Immature natural killer cell (primary cell): ENCODE measurements around the gene NDUFAB1. TPM values are rescaled to one million over a fixed set of nuclear protein-coding genes. Genes with fewer than 3 reads are reported as not detected.
"Not testable (repeated sequence)": the region's sequence is repeated elsewhere in the genome, so short reads cannot be mapped to it uniquely, and the experiment has no call there.

Experiments
- DNase-seq, 3 donors: peaks; one replicate each; pipeline ENCODE4 v3.0.0; 2022; ENCODE audit warnings: mixed read lengths in 1 of 3
- H3K27ac Mint-ChIP-seq, 6 donors: one replicate each; pipeline ENCODE4 v1.8.0; 2020; ENCODE audit warnings: mixed read lengths in 6 of 6, mild to moderate bottlenecking in 5 of 6, inconsistent platforms in 4 of 6, moderate library complexity in 3 of 6
- H3K27me3 Mint-ChIP-seq, 3 donors: one replicate each; pipeline ENCODE4 v1.8.0; 2020 to 2021; ENCODE audit warnings: low read depth in 3 of 3, mild to moderate bottlenecking in 3 of 3, mixed read lengths in 3 of 3, moderate library complexity in 3 of 3, inconsistent platforms in 1 of 3
- H3K36me3 Mint-ChIP-seq, 3 donors: one replicate each; pipeline ENCODE4 v1.8.0; 2020; ENCODE audit warnings: mixed read lengths in 3 of 3, inconsistent platforms in 2 of 3, mild to moderate bottlenecking in 2 of 3
- H3K4me1 Mint-ChIP-seq, 2 donors: one replicate each; pipeline ENCODE4 v1.8.0; 2020; ENCODE audit warnings: inconsistent platforms in 2 of 2, mild to moderate bottlenecking in 2 of 2, mixed read lengths in 2 of 2, moderate library complexity in 1 of 2
- H3K4me3 Mint-ChIP-seq, 5 donors: one replicate each; pipeline ENCODE4 v1.8.0; 2020; ENCODE audit warnings: mild to moderate bottlenecking in 5 of 5, mixed read lengths in 5 of 5, inconsistent platforms in 3 of 5, moderate library complexity in 3 of 5
- H3K9me3 Mint-ChIP-seq, 6 donors: one replicate each; pipeline ENCODE4 v1.8.0; 2020; ENCODE audit warnings: mild to moderate bottlenecking in 6 of 6, mixed read lengths in 6 of 6, inconsistent platforms in 4 of 6, moderate library complexity in 3 of 6
- polyA plus RNA-seq, 3 donors: library from polyadenylated mRNA; unstranded; fragments of 300-500 nt; fragmentation: Illumina TruSeq; gene quantifications; one replicate each; pipeline ENCODE4 v1.2.3, GENCODE V29; 2021

NDUFAB1 gene
- 100 to 1,000 TPM; 182 to 257 (median 231) TPM for polyA plus RNA-seq

- H3K4me1 Mint-ChIP-seq = peaks cover 24 to 32% of the 10 kb centered on the region in 2 donors
- H3K9me3 Mint-ChIP-seq = no peaks in the 10 kb centered on the region
- peak within 1 kb of the TSS in 5 of 6 donors; percentile 68 to 83 (median 77) for H3K27ac Mint-ChIP-seq
- peak within 1 kb of the TSS; percentile 78 to 87 (median 81) for H3K4me3 Mint-ChIP-seq
- peaks cover 0 to 7% (median 0%) of the 10 kb centered on the region in 3 donors for H3K27me3 Mint-ChIP-seq
- peak; percentile 86 to 87 (median 86) for DNase-seq
- peaks cover 0 to 12% (median 0%) of the 10 kb centered on the region in 3 donors for H3K36me3 Mint-ChIP-seq
These were observed at the start of gene NDUFAB1 for GRCh38 chr16:23595951-23596720. Gene NDUFAB1, minus strand, starts transcription at chr16:23596316. Its CDS starts 26 bp downstream, at chr16:23596290.

GRCh38 chr16:23642246-23642774, 46.2 kb upstream of the NDUFAB1 start:
- H3K27me3 Mint-ChIP-seq = peaks cover 2 to 16% (median 5%) of the 10 kb centered on the region in 3 donors
- peaks cover 9 to 16% (median 10%) of the 10 kb centered on the region in 3 donors for H3K36me3 Mint-ChIP-seq
- H3K9me3 Mint-ChIP-seq = no peaks in the 10 kb centered on the region
- H3K27ac Mint-ChIP-seq = peak overlapping the region; percentile 93 to 98 (median 97)
- peak overlapping the region; percentile 99 to 100 (median 99) for H3K4me3 Mint-ChIP-seq
- peaks cover 45 to 62% of the 10 kb centered on the region in 2 donors for H3K4me1 Mint-ChIP-seq
- DNase-seq = no peak

- DNase-seq = peak; percentile 84 to 87 (median 85)
- Mint-ChIP-seq H3K27ac (peak within 1 kb of the TSS; percentile 93 to 98 (median 97)), H3K4me1 (peaks cover 39 to 52% of the 10 kb centered on the region in 2 donors), H3K4me3 (peak within 1 kb of the TSS; percentile 99 to 100 (median 99)), H3K9me3 (no peaks in the 10 kb centered on the region), H3K27me3 (peaks cover 2 to 16% (median 5%) of the 10 kb centered on the region in 3 donors), H3K36me3 (peaks cover 5 to 13% (median 8%) of the 10 kb centered on the region in 3 donors)
These were observed 45.0 kb upstream of the NDUFAB1 start, which contains the start of the genes DCTN5 and PALB2 for GRCh38 chr16:23640931-23641765. Gene DCTN5, plus strand, starts transcription at chr16:23641466. Its CDS starts 77 bp downstream, at chr16:23641543. Gene PALB2, minus strand, starts transcription at chr16:23641310. Its CDS starts 153 bp downstream, at chr16:23641157.

GRCh38 chr16:23640615-23640930, 44.5 kb upstream of the NDUFAB1 start:
- Mint-ChIP-seq H3K27ac (peak overlapping the region; percentile 90 to 98 (median 97)), H3K9me3 (no peaks in the 10 kb centered on the region), H3K4me3 (peak overlapping the region; percentile 99 to 100 (median 99)), H3K27me3 (peaks cover 2 to 16% (median 5%) of the 10 kb centered on the region in 3 donors), H3K36me3 (peaks cover 4 to 13% (median 8%) of the 10 kb centered on the region in 3 donors), H3K4me1 (peaks cover 33 to 46% of the 10 kb centered on the region in 2 donors)
- no peak for DNase-seq

- Mint-ChIP-seq H3K9me3 (no peaks in the 10 kb centered on the region), H3K4me1 (peaks cover 12% of the 10 kb centered on the region in 2 donors), H3K4me3 (no peak overlapping the region), H3K36me3 (peaks cover 9 to 16% (median 9%) of the 10 kb centered on the region in 3 donors), H3K27ac (peak overlapping the region in 1 of 6 donors; percentile 50), H3K27me3 (peaks cover 1 to 5% (median 2%) of the 10 kb centered on the region in 3 donors)
- DNase-seq = no peak
These were observed 39.8 kb upstream of the NDUFAB1 start for GRCh38 chr16:23635958-23636357.

- H3K4me3 Mint-ChIP-seq = no peak overlapping the region
- peaks cover 0 to 3% of the 10 kb centered on the region in 2 donors for H3K4me1 Mint-ChIP-seq
- no peak overlapping the region for H3K27ac Mint-ChIP-seq
These were observed 38.4 kb upstream of the NDUFAB1 start for GRCh38 chr16:23634461-23635036.

GRCh38 chr16:23631874-23632273, 35.8 kb upstream of the NDUFAB1 start:
- not testable (repeated sequence) for H3K9me3 Mint-ChIP-seq, H3K4me3 Mint-ChIP-seq, H3K27me3 Mint-ChIP-seq, H3K4me1 Mint-ChIP-seq, DNase-seq
- Mint-ChIP-seq H3K27ac (peak overlapping the region in 1 of 6 donors; percentile 29), H3K36me3 (peaks cover 22 to 34% (median 22%) of the 10 kb centered on the region in 3 donors)

More at GRCh38 chr16:23634461-23635036, 38.4 kb upstream of the NDUFAB1 start:
- H3K36me3 Mint-ChIP-seq = peaks cover 11 to 21% (median 13%) of the 10 kb centered on the region in 3 donors
- peaks cover 0 to 2% (median 0%) of the 10 kb centered on the region in 3 donors for H3K27me3 Mint-ChIP-seq
- no peaks in the 10 kb centered on the region for H3K9me3 Mint-ChIP-seq
- DNase-seq = no peak

GRCh38 chr16:23629516-23629915, 33.4 kb upstream of the NDUFAB1 start:
- Mint-ChIP-seq H3K4me3 (no peak overlapping the region), H3K27ac (peak overlapping the region in 1 of 6 donors; percentile 40), H3K36me3 (peaks cover 12 to 33% (median 13%) of the 10 kb centered on the region in 3 donors), H3K4me1 (no peaks in the 10 kb centered on the region), H3K27me3 (peaks cover 0 to 4% (median 0%) of the 10 kb centered on the region in 3 donors), H3K9me3 (no peaks in the 10 kb centered on the region)
- DNase-seq = no peak

- DNase-seq = no peak
- Mint-ChIP-seq H3K27ac (peak overlapping the region in 1 of 6 donors; percentile 45), H3K9me3 (no peaks in the 10 kb centered on the region), H3K36me3 (peaks cover 26 to 52% (median 33%) of the 10 kb centered on the region in 3 donors), H3K27me3 (peaks cover 0 to 2% (median 0%) of the 10 kb centered on the region in 3 donors), H3K4me3 (no peak overlapping the region), H3K4me1 (no peaks in the 10 kb centered on the region)
These were observed 28.0 kb upstream of the NDUFAB1 start for GRCh38 chr16:23624092-23624491.

- Mint-ChIP-seq H3K9me3 (no peaks in the 10 kb centered on the region), H3K4me3 (no peak overlapping the region), H3K36me3 (peaks cover 15 to 31% (median 18%) of the 10 kb centered on the region in 3 donors), H3K27me3 (no peaks in the 10 kb centered on the region), H3K27ac (no peak overlapping the region), H3K4me1 (no peaks in the 10 kb centered on the region)
- no peak for DNase-seq
These were observed 19.7 kb upstream of the NDUFAB1 start for GRCh38 chr16:23615805-23616204.

GRCh38 chr16:23611936-23612335, 15.8 kb upstream of the NDUFAB1 start:
- no peak overlapping the region for H3K4me3 Mint-ChIP-seq
- no peak overlapping the region for H3K27ac Mint-ChIP-seq
- no peaks in the 10 kb centered on the region for H3K9me3 Mint-ChIP-seq
- no peaks in the 10 kb centered on the region for H3K27me3 Mint-ChIP-seq
- peaks cover 6 to 22% (median 9%) of the 10 kb centered on the region in 3 donors for H3K36me3 Mint-ChIP-seq
- no peak for DNase-seq
- no peaks in the 10 kb centered on the region for H3K4me1 Mint-ChIP-seq

GRCh38 chr16:23610905-23611304, 14.8 kb upstream of the NDUFAB1 start:
- H3K4me3 Mint-ChIP-seq, H3K4me1 Mint-ChIP-seq: not testable (repeated sequence)
- H3K36me3 Mint-ChIP-seq = peaks cover 2 to 19% (median 9%) of the 10 kb centered on the region in 3 donors

GRCh38 chr16:23609929-23610328, 13.8 kb upstream of the NDUFAB1 start:
- no peak overlapping the region for H3K27ac Mint-ChIP-seq
- H3K9me3 Mint-ChIP-seq = no peaks in the 10 kb centered on the region
- H3K36me3 Mint-ChIP-seq = peaks cover 0 to 17% (median 9%) of the 10 kb centered on the region in 3 donors
- H3K27me3 Mint-ChIP-seq = no peaks in the 10 kb centered on the region
- H3K4me3 Mint-ChIP-seq = no peak overlapping the region
- DNase-seq = no peak
- no peaks in the 10 kb centered on the region for H3K4me1 Mint-ChIP-seq

More at GRCh38 chr16:23610905-23611304, 14.8 kb upstream of the NDUFAB1 start:
- H3K9me3 Mint-ChIP-seq, H3K27ac Mint-ChIP-seq, H3K27me3 Mint-ChIP-seq, DNase-seq: not testable (repeated sequence)
